ENCODE data around the gene PTPRU. TPM values are rescaled to one million over a fixed set of nuclear protein-coding genes. Genes with fewer than 3 reads are reported as not detected.

Gene PTPRU
- total and polyA plus RNA-seq, 2 experiments from 2014 or later = 8.0 to 105 TPM

DNA sequence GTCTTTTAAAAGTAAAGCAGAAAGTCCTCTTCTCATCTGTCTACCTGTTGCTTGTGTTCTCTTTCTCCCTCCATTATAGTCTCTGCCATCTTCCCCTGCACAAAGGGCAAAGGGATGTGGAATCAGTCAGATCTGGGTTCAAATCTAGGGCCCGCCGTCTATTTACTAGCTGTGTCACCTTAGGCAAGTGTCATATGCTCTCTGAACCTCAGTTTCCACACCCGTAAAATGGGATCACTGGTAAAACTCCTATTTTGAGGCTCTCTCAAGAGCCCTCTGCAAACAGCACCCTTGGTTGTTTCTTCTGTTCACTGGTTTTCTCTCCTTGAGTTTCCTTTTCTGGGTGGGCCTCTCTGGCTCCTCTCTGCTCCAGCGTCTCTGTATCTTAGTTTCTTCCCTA lies 2.6 kb upstream of the PTPRU start:
- no peak overlapping the region for H3K27ac Mint-ChIP-seq
- Histone ChIP-seq H3K27ac (ENCODE audit: low read depth) (no peak overlapping the region), H3K36me3 (ENCODE audit: insufficient read depth) (no peaks in the 10 kb centered on the region), H3F3A (replicated peaks; ENCODE audit: low read depth) (peaks cover 12% of the 10 kb centered on the region), H4K20me1 (replicated peaks; ENCODE audit: insufficient read depth) (no peaks in the 10 kb centered on the region), H3K4me2 (no peak overlapping the region), H3K4me3 (no peak overlapping the region), H2AFZ (no peak overlapping the region), H3K27me3 (ENCODE audit: insufficient read depth) (peaks cover 35% of the 10 kb centered on the region), H3K79me2 (replicated peaks; ENCODE audit: insufficient read depth) (peaks cover 14% of the 10 kb centered on the region), H3K9me2 (ENCODE audit: insufficient read depth) (no peaks in the 10 kb centered on the region), H3K4me1 (ENCODE audit: insufficient read depth) (peaks cover 13% of the 10 kb centered on the region)
- peaks cover 22% of the 10 kb centered on the region for H3K4me1 Mint-ChIP-seq
- peaks cover 34% of the 10 kb centered on the region for H3K27me3 Mint-ChIP-seq (ENCODE audit: insufficient read depth, low read depth, poor library complexity)
- H3K36me3 Mint-ChIP-seq (ENCODE audit: low read depth) = peaks cover 6% of the 10 kb centered on the region; the same call in 1 of the 3 replicates
- DNase-seq (ENCODE audit: low spot score) (no peak), ATAC-seq (no peak)
- TF ChIP-seq NANOG (IDR thresholded peaks at IDR 0.05; ENCODE audit: borderline replicate concordance) (no peak), STAT1 (IDR thresholded peaks at IDR 0.05; ENCODE audit: unreplicated experiment) (no peak), EZH2phosphoT487 (IDR thresholded peaks at IDR 0.05; ENCODE audit: unreplicated experiment) (no peak), CREB1 (CRISPR knock-in tag; IDR thresholded peaks at IDR 0.05; ENCODE audit: low read depth) (no peak), ZNF114 (CRISPR knock-in tag; IDR thresholded peaks at IDR 0.05) (no peak), ZNF462 (CRISPR knock-in tag; IDR thresholded peaks at IDR 0.05) (no peak), JUNB (IDR thresholded peaks at IDR 0.05; ENCODE audit: unreplicated experiment) (no peak), EZH2 (IDR thresholded peaks at IDR 0.05; ENCODE audit: low read depth, unreplicated experiment) (no peak), ZNF331 (CRISPR knock-in tag; IDR thresholded peaks at IDR 0.05; ENCODE audit: low read depth) (no peak), POLR2AphosphoS5 (IDR thresholded peaks at IDR 0.05; ENCODE audit: low read depth) (no peak), REST (IDR thresholded peaks at IDR 0.05; ENCODE audit: unreplicated experiment) (no peak)
- TF ChIP-seq, protein P1, sequence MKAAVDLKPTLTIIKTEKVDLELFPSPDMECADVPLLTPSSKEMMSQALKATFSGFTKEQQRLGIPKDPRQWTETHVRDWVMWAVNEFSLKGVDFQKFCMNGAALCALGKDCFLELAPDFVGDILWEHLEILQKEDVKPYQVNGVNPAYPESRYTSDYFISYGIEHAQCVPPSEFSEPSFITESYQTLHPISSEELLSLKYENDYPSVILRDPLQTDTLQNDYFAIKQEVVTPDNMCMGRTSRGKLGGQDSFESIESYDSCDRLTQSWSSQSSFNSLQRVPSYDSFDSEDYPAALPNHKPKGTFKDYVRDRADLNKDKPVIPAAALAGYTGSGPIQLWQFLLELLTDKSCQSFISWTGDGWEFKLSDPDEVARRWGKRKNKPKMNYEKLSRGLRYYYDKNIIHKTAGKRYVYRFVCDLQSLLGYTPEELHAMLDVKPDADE (IDR thresholded peaks at IDR 0.05) = no peak
- TF ChIP-seq, protein P2, sequence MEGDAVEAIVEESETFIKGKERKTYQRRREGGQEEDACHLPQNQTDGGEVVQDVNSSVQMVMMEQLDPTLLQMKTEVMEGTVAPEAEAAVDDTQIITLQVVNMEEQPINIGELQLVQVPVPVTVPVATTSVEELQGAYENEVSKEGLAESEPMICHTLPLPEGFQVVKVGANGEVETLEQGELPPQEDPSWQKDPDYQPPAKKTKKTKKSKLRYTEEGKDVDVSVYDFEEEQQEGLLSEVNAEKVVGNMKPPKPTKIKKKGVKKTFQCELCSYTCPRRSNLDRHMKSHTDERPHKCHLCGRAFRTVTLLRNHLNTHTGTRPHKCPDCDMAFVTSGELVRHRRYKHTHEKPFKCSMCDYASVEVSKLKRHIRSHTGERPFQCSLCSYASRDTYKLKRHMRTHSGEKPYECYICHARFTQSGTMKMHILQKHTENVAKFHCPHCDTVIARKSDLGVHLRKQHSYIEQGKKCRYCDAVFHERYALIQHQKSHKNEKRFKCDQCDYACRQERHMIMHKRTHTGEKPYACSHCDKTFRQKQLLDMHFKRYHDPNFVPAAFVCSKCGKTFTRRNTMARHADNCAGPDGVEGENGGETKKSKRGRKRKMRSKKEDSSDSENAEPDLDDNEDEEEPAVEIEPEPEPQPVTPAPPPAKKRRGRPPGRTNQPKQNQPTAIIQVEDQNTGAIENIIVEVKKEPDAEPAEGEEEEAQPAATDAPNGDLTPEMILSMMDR (conservative IDR thresholded peaks at IDR 0.05; ENCODE audit: low read depth in 2 of 2) = no peak
- H3K9me3 Mint-ChIP-seq = peaks cover 6% of the 10 kb centered on the region; the same call in 2 of the 3 replicates
- no peak overlapping the region for H3K4me3 Mint-ChIP-seq

Data from GM23338 (cell line).